HG03097 (cell line): ENCODE measurements around the gene PDCD10.

Source experiments
- ATAC-seq: cut with Tn5 transposase; IDR thresholded peaks from one replicate; pipeline ENCODE4 v1.9.1; 2021; ENCODE audit not compliant: unreplicated experiment, low FRiP score

The PDCD10 gene

DNA sequence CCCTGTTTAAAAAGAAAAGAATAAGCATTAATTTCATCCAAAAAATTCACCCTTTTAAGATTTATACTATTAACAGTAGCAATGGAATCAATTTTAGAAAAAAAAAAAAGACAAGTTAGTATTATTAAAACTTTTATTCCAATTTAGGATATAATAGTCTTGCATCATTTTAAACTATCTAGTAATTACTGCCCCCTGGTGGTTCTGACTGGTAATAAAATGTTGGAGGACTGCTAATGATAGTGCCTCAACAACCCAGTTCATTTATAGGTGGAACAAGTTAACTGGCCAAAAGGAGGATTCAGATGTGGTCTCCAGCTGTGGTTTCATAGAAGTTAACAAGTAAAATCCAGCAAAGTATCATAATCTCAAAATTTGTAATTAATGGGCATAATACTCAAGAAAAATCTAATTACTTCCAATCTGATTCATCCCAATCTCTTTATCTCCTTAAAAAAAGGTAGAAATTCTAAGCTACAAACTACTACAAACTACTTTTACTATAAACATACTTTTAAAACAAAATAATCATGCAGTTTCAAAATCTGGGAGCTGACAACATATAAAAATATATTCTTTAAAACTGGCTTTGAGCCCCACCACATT lies 50.2 kb downstream of the PDCD10 start:
- ATAC-seq = peak; percentile 59

DNA sequence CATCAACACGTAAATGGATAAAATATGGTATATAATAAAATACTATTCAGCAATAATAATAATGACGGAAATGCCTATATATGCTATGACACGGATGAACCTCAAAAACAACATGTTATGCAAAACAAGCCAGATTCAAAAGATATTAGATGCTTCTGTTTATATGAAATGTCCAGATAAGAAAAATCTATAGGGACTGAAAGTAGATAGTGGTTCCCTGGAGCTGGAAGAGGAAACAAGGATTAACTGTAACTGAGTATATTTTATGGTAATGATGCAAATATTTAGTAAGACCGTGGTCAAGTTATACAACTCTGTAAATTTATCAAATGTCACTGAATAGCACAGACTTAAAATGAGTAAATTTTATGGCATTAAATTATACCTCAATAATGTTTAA lies 55.2 kb downstream of the PDCD10 start:
- ATAC-seq = no peak

DNA sequence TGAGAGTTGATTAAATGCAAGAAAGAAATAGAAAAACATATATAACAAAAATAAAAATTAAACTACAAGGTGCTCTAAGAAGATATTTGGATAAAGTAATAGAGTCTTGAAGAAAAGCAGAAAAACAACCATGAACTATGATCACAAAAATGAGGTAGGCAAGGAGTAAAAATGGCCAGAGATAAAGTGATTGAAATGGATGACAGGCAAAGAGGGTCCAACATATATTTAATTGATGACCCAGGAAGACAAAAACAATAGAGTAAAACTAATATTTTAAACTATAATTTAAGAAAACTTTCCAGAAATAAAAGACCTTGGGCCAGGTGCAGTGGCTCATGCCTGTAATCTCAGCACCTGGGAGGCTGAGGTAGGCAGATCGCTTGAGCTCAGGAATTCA lies 58.8 kb downstream of the PDCD10 start:
- ATAC-seq = no peak

DNA sequence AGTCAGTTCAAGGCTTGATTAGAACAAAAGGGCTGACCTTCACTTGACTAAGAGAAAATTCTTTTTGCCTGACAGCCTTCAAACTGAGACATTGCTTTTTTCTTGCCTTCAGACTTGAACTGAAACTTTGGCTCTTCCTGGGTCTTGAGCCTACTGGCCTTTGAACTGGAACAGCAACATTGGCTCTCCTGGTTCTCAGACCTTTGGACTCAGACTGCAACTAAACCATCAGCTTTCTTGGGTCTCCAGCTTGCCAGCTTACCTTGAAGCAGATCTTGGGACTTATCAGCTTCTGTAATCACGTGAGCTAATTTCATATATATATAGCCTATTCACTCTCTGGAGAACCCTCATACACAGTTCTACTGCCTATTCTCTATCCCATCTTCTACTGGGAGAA lies 61.5 kb downstream of the PDCD10 start:
- no peak for ATAC-seq

DNA sequence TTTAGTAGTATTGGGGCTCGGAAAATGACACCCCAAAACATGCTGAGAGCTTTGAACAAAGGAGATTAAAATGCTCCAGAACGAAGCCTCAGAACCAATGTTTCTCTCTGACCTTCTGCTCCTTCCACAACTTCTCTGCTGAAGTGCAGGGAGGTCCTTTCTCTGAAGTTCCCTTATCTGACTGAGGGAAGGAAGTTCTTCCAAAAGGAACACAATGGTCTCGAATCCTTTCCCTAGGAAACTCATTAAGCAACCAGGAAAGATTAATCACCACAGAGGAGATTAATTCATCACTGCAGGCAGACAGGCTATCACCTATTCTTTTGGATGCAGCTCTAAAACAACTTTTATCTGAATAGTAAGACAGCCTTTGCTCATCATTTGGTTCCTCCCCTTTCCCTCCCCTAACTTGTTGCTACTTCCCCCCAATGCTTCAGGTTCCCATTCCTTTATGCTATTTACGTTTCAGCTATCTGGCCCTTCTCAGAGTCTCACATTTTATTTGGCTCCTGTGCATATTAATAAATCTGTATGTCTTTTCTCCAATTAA lies 62.7 kb downstream of the PDCD10 start:
- ATAC-seq = no peak

DNA sequence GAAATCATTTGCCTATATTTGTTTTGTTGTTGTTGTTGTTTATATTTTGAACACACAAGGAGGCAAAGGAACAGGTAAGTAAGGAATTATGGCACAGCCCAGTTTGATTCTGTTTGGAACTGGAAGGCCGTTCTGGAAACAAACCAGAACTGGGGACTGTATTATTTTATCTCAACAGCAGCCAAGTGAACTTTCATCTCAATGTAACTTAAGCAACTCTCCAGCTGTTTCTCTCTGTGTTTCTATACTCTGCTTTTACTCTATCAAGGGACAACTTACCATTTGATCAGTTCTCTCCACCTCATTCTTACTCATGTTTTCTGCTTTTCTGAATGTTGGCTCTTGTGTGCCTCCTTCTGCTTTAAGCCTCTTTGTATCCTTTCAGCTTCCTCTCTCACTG lies 65.0 kb downstream of the PDCD10 start:
- ATAC-seq = no peak

DNA sequence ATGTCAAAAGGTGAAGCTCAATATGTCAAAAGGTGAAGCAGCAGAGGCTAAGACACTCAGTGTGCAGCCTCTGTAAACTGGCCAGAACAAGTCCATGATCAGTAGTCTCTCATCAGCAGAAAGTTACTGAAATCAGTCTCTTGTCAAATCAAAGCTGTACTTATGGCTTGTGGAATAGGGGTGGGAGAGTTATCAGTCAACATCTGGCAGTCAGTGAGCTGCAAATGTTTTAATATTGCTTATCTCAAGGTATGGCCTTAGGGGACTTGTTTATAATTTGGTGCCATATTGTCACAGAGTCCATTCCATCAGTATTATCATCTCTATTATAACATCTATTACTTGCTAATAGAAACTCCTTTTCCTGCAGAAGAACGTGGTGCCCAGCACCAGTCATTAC lies 66.0 kb downstream of the PDCD10 start:
- no peak for ATAC-seq

DNA sequence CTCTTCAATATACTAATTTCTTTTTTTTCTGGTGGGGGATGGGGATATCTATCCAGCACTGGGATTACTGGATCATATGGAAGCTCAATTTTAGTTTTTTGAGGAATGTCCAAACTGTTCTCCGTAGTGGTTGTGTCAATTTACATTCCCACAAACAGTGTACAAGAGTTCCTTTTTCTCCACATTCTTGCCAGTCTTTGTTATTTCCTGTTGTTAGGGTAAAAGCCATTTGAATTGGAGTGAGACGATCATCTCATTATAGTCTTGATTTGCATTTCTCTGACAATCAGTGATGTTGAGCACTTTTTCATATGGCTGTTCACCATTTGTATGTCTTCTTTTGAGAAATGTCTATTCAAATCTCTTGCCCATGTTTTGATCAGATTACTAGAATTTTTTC lies 68.1 kb downstream of the PDCD10 start:
- ATAC-seq = no peak

DNA sequence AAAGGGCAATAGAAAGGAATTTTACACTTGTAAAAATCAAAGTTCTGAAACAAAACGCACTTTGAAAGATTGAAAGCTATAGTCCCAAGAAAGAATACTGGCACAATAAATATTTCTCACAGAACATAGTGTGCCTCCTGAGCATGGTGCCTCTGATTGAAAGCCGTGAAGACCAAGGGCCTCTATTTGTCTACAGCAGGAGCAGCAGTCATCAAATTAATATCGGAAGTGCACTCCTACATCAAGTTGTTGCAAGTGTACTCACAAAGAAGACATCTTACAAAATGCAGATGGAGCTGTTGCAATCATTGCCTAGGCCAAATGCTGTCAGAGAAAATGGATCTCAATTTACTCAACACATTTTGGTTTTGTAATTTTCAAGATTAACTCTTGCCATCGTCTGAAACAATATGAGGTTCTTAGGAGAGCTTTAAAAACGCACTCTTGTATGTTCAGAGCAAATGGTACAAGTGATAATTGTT lies 71.7 kb downstream of the PDCD10 start:
- ATAC-seq = no peak

DNA sequence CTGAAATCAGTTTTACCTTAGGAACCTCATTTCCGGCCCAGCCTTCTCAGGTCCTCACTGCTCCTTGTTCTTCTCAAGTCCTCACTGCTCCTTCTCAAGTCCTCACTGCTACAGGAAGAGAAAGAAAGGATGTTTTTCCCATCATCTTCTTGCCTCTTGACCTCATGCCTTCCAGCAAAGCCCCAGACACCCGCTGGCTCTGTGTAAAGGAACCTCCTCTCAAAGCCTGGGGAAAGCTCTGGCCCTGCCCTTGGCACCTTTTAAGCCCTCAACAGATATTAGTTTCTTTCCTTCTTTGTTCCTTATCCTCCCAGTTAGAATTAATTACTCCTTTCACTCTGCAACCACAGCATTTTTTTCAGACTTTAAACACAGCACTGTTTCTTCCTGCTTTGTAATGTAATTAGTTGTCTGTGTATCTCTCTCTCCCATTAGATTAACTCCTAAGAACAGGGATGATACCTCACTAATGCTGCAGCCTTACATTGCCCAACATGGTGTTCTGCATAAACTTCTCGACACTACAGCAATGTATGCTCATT lies 76.9 kb downstream of the PDCD10 start:
- ATAC-seq = no peak

DNA sequence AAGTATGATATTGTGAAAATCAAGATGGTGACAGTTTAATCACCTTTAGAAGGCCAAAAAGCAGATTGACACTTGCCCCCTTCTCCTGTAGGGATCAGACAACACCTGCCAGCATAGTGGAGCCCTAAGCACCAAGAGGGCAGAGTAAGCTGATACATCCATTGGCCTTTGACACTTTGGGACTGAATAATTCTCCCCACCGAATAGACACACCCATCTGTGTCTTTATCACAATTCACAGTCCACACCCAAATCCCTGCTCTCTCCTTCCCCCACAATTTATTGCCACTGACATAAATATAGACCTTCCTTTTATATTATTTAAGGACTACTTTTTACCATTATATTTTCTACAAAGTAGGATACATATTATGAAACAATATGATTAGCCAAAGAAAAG lies 77.9 kb downstream of the PDCD10 start:
- ATAC-seq = no peak

DNA sequence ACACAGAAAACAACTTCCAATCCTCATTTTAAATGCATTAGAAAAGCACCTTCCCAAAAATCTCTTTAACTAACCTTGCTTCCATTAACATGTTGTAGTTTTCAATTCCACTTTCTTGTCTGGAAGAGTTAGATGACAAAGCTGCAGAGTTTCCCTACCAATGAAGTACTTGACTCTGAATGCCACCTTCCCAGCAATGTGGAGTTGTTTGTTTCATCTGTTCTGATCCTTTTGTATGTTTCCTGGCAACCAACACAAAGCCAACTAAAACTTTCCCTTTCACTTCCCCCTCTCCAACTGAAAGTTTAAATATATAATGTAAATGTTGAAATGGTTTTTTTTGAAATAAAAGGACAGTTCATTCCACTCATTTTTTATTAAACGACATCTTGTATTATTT lies 80.9 kb downstream of the PDCD10 start, which contains the start of gene WDR49:
WDR49 (minus strand) TSS at position 183 of the 400 bp plus-strand sequence. CDS start 517 bp downstream, outside the sequence.
- no peak for ATAC-seq

DNA sequence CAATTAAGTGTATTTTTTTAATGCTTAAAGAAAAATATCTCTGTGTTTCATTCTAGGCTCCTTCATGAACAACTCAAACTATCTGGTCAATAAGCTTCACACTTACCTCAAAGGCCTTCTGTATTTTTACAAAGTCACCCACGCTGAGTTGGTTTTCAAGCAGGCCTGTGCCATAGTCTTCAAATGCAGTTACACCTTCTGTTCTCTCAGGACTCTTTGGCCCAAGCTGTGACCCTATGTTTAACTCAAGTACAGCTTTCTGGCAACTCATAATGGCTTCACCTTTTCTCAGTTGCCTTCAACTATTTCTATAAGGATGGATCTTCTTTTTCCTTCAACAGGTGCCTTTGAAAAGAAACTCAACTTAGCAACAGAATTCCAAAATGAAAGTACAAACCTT lies 81.5 kb downstream of the PDCD10 start:
- ATAC-seq = no peak

DNA sequence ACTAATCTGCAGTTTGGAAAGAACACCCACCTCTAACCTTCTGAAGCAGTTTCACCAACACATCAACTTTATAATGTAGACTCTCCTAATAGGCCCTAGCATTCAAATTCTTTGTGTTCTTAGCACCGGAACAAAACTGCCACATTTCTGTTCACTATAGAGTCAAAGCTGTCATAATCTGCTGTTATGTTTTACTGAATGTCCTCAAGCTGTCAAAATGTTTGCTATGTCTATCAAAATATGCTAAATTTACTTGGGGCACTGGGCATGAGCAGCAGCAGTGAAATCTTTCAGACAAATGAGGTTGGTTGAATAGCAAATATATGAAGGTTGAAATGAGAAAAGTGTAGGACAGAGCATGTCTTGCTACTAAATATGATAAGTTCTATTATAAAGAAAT lies 82.9 kb downstream of the PDCD10 start:
- no peak for ATAC-seq

DNA sequence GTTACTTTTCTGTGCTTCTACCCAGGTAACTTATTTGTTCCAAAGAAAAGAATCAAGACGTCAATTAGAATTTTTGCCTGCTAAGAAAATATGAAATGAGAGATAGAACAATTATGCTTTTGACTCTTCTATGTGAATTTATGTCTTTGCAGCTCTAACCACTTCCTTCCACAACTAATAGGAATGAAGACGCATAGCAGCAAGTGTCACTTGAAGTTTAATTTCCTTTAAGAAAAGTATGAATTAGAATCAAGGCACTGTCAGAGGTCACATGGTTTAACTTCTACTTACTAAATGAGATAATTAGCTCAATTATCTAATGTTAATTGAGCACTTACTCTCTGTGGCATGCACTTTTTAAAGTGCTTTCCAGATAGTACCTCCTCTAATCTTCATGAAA lies 84.2 kb downstream of the PDCD10 start:
- no peak for ATAC-seq

DNA sequence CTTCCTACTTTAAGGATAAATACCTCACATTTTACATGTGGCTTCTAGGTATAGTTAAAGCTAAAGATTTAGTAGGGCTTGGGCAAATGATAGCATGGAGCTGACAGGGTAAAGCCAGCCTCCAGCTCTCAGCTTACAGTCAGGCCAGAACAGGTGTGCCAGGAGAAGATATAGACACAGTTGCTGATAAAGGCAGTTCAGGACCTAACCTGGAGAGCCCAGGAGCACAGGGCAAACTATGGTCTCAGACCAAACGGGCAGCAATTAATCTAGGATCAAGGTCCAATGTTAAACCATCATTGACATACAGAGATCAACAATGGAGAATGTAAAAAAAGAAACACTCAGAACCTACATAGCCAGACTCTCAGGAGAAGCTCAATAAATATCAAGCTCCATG lies 84.9 kb downstream of the PDCD10 start:
- ATAC-seq = no peak

DNA sequence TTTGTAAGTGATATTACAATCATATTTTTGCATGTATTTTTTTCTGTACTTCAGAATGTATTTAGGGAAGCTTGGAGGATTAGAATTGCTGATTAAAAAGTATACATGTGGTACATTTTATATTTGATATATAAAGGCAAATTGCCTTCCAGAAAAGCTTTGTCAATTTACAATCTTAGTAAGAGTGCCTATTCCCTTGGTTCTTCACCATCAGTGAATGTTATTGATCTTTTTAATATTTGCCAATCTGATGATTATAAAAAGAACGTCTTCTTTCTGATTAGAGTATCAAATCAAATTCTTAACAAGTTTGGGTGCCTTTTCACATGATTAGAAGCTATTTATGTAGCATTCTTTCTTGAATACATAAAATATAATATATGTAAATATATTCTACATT lies 90.1 kb downstream of the PDCD10 start:
- ATAC-seq = no peak
